IPS DF 6.9 (cell line): ENCODE measurements around the gene PCNX1.
A peak's percentile ranks its signal among the peaks of the same experiment; 100 is the strongest.

ENCODE experiments used
- DNase-seq: peaks from one replicate; pipeline ENCODE4 v3.0.0-alpha.2; 2013; ENCODE audit warnings: low read depth, low spot score
- H3K27ac ChIP-seq: one replicate; pipeline ENCODE4 v1.5.1; 2013; ENCODE audit warnings: low read length, control low read depth
- H3K27me3 ChIP-seq: 2 replicates; pipeline ENCODE4 v1.6.1; 2013; ENCODE audit warnings: mild to moderate bottlenecking, low read length; ENCODE audit not compliant: control insufficient read depth, insufficient read depth
- H3K36me3 ChIP-seq: 2 replicates; pipeline ENCODE4 v1.6.1; 2013; ENCODE audit warnings: low read length; ENCODE audit not compliant: control insufficient read depth, insufficient read depth
- H3K4me1 ChIP-seq: 2 replicates; pipeline ENCODE4 v1.6.1; 2013; ENCODE audit warnings: low read length; ENCODE audit not compliant: control insufficient read depth, insufficient read depth
- H3K4me3 ChIP-seq: 2 replicates; pipeline ENCODE4 v1.5.1; 2013; ENCODE audit warnings: mild to moderate bottlenecking, low read length
- H3K9me3 ChIP-seq: 2 replicates; pipeline ENCODE4 v1.6.1; 2013; ENCODE audit warnings: low read length, inconsistent platforms; ENCODE audit not compliant: control insufficient read depth, insufficient read depth
- WGBS: extraction: QIAGEN DNeasy Blood & Tissue Kit; methylation state at CpG from one replicate; pipeline ENCODE4 v1.1.7; 2013; ENCODE audit warnings: mixed read lengths, missing lambda C conversion rate; ENCODE audit not compliant: insufficient read length, insufficient coverage; 5-methylcytosine and 5-hydroxymethylcytosine counted together

The PCNX1 gene

GRCh38 chr14:70957710-70958109 is 50.5 kb downstream of the PCNX1 start:
- Histone ChIP-seq H3K27ac (no peak overlapping the region), H3K36me3 (no peaks in the 10 kb centered on the region), H3K4me1 (no peaks in the 10 kb centered on the region), H3K9me3 (no peaks in the 10 kb centered on the region), H3K27me3 (no peaks in the 10 kb centered on the region), H3K4me3 (no peak overlapping the region)
- no peak for DNase-seq
- WGBS, result 100% methylated on average over 1 of the region's 2 CpGs

GRCh38 chr14:70962935-70963334 is 55.7 kb downstream of the PCNX1 start:
- H3K4me1 ChIP-seq, result no peaks in the 10 kb centered on the region
- no peak overlapping the region for H3K4me3 ChIP-seq
- no peak overlapping the region for H3K27ac ChIP-seq
- H3K9me3 ChIP-seq, result no peaks in the 10 kb centered on the region
- WGBS, result no CpG with 5 or more reads among the region's 2 CpGs
- no peaks in the 10 kb centered on the region for H3K36me3 ChIP-seq
- DNase-seq, result no peak
- H3K27me3 ChIP-seq, result no peaks in the 10 kb centered on the region

GRCh38 chr14:70964492-70964891 is 57.2 kb downstream of the PCNX1 start:
- Histone ChIP-seq H3K27me3 (no peaks in the 10 kb centered on the region), H3K4me1 (no peaks in the 10 kb centered on the region), H3K27ac (no peak overlapping the region), H3K4me3 (no peak overlapping the region), H3K36me3 (no peaks in the 10 kb centered on the region), H3K9me3 (no peaks in the 10 kb centered on the region)
- no peak for DNase-seq
- WGBS, result no CpG with 5 or more reads among the region's 3 CpGs

- Histone ChIP-seq H3K4me3 (no peak overlapping the region), H3K9me3 (no peaks in the 10 kb centered on the region), H3K4me1 (no peaks in the 10 kb centered on the region), H3K27ac (no peak overlapping the region), H3K27me3 (no peaks in the 10 kb centered on the region), H3K36me3 (no peaks in the 10 kb centered on the region)
- WGBS, result no CpG with 5 or more reads among the region's 2 CpGs
- no peak for DNase-seq
Measured at GRCh38 chr14:70971560-70971959, 64.3 kb downstream of the PCNX1 start.

GRCh38 chr14:70972107-70972976 is 65.1 kb downstream of the PCNX1 start:
- H3K27ac ChIP-seq, result no peak overlapping the region
- no peak overlapping the region for H3K4me3 ChIP-seq
- H3K4me1 ChIP-seq, result no peaks in the 10 kb centered on the region
- peaks cover 2% of the 10 kb centered on the region; the same call in 1 of the 2 replicates for H3K36me3 ChIP-seq
- no peaks in the 10 kb centered on the region for H3K27me3 ChIP-seq
- peak; percentile 71 for DNase-seq
- no CpG with 5 or more reads among the region's 6 CpGs for WGBS
- H3K9me3 ChIP-seq, result no peaks in the 10 kb centered on the region

GRCh38 chr14:70976591-70976990 is 69.3 kb downstream of the PCNX1 start:
- Histone ChIP-seq H3K4me1 (no peaks in the 10 kb centered on the region), H3K27ac (no peak overlapping the region), H3K27me3 (no peaks in the 10 kb centered on the region), H3K4me3 (no peak overlapping the region), H3K9me3 (no peaks in the 10 kb centered on the region), H3K36me3 (peaks cover 7% of the 10 kb centered on the region; the same call in 1 of the 2 replicates)
- DNase-seq, result no peak
- WGBS, result no CpG with 5 or more reads among the region's 6 CpGs

- no peak overlapping the region for H3K27ac ChIP-seq
- peaks cover 7% of the 10 kb centered on the region; the same call in 1 of the 2 replicates for H3K36me3 ChIP-seq
- DNase-seq, result no peak
- H3K9me3 ChIP-seq, result no peaks in the 10 kb centered on the region
- H3K27me3 ChIP-seq, result no peaks in the 10 kb centered on the region
- H3K4me3 ChIP-seq, result no peak overlapping the region
- no CpG with 5 or more reads among the region's 6 CpGs for WGBS
- no peaks in the 10 kb centered on the region for H3K4me1 ChIP-seq
Measured at GRCh38 chr14:70981000-70981952, 74.0 kb downstream of the PCNX1 start.

- no peak overlapping the region for H3K4me3 ChIP-seq
- H3K27ac ChIP-seq, result no peak overlapping the region
- no CpG with 5 or more reads among the region's 1 CpG for WGBS
- no peaks in the 10 kb centered on the region for H3K9me3 ChIP-seq
- H3K36me3 ChIP-seq, result peaks cover 6% of the 10 kb centered on the region; the same call in 1 of the 2 replicates
- no peaks in the 10 kb centered on the region for H3K4me1 ChIP-seq
- H3K27me3 ChIP-seq, result no peaks in the 10 kb centered on the region
- DNase-seq, result no peak
Measured at GRCh38 chr14:70982200-70982599, 74.9 kb downstream of the PCNX1 start.

GRCh38 chr14:70987041-70987440 is 79.8 kb downstream of the PCNX1 start:
- no peaks in the 10 kb centered on the region for H3K36me3 ChIP-seq
- H3K27ac ChIP-seq, result no peak overlapping the region
- no peaks in the 10 kb centered on the region for H3K27me3 ChIP-seq
- no peaks in the 10 kb centered on the region for H3K9me3 ChIP-seq
- no peak for DNase-seq
- H3K4me1 ChIP-seq, result no peaks in the 10 kb centered on the region
- H3K4me3 ChIP-seq, result no peak overlapping the region
- no CpG with 5 or more reads among the region's 1 CpG for WGBS

- Histone ChIP-seq H3K4me3 (no peak overlapping the region), H3K36me3 (no peaks in the 10 kb centered on the region), H3K9me3 (no peaks in the 10 kb centered on the region), H3K4me1 (no peaks in the 10 kb centered on the region), H3K27ac (no peak overlapping the region), H3K27me3 (no peaks in the 10 kb centered on the region)
- no peak for DNase-seq
- WGBS, result no CpG with 5 or more reads among the region's 10 CpGs
Measured at GRCh38 chr14:70988452-70988851, 81.2 kb downstream of the PCNX1 start.
